ENCODE results near the gene TAF1. TPM values are rescaled to one million over a fixed set of nuclear protein-coding genes. Genes with fewer than 3 reads are reported as not detected.

Gene TAF1
- total and polyA plus RNA-seq, 2 of the 8 experiments (the other 6 are each of a cell fraction or from before 2014, with no cell fraction given), result 6.3 to 30.2 TPM

GRCh38 chrX:71378732-71379131 lies 12.6 kb downstream of the TAF1 start:
- no peak for FAIRE-seq
- no peak overlapping the region for H3K14ac ChIP-seq (ENCODE audit: insufficient read length)
- no peak overlapping the region for H4K91ac ChIP-seq (replicated peaks; ENCODE audit: insufficient read length, low read length)
- ChIA-PET CTCF (ENCODE audit: partially characterized antibody) (no interaction called here), POLR2A (ENCODE audit: partially characterized antibody) (interaction anchor here (0.6 to 1.4 kb wide), 2 partner anchors 13 to 30 kb away, joined by 3 to 5 read pairs; partner anchors contain the start of gene TAF1)
- no peak overlapping the region for H3K9ac ChIP-seq (replicated peaks in 1 of 4; ENCODE audit: extremely low read depth in 1 of 4, low read depth in 3 of 4, low read length in 3 of 4)
- H3K79me1 ChIP-seq (ENCODE audit: low read depth, low read length), result no peaks in the 10 kb centered on the region
- no peak overlapping the region for H4K5ac ChIP-seq (ENCODE audit: insufficient read length, low read depth, low read length)
- H3K18ac ChIP-seq (ENCODE audit: extremely low read depth, low read length), result no peak overlapping the region
- H3K79me2 ChIP-seq (ENCODE audit: control insufficient read depth in 1 of 2, insufficient read depth in 2 of 2, low read length in 2 of 2), result no peaks in the 10 kb centered on the region
- H3K4ac ChIP-seq (replicated peaks; ENCODE audit: insufficient read length, low read depth, low read length), result no peak overlapping the region
- 100% methylated on average over 2 of the region's 3 CpGs; no CpG with 5 or more reads in 1 of the 2 experiments for WGBS, 2 experiments (ENCODE audit: extremely low coverage in 1 of 2, insufficient coverage in 1 of 2, insufficient read length in 1 of 2, insufficient replicate concordance in 2 of 2, low coverage in 1 of 2, low lambda C conversion rate in 2 of 2, missing lambda C conversion rate in 1 of 2)
- no peak overlapping the region for H2AFZ ChIP-seq (ENCODE audit: low read length)
- no peak overlapping the region for H2BK15ac ChIP-seq (ENCODE audit: low read length)
- no peaks in the 10 kb centered on the region for H3K9me3 ChIP-seq (ENCODE audit: insufficient read depth in 2 of 2, low read depth in 1 of 2, low read length in 1 of 2)
- H3K4me2 ChIP-seq (ENCODE audit: insufficient read depth in 1 of 2, low read depth in 2 of 2, low read length in 2 of 2), result no peak overlapping the region
- H3K23me2 ChIP-seq (ENCODE audit: low read depth, low read length), result no peaks in the 10 kb centered on the region
- H2BK12ac ChIP-seq (ENCODE audit: low read depth, low read length), result no peak overlapping the region
- no peak overlapping the region for H2BK120ac ChIP-seq (replicated peaks; ENCODE audit: low read depth, low read length)
- no peak overlapping the region for H3K27ac ChIP-seq (ENCODE audit: low read depth, low read length)
- no peak overlapping the region for H3K56ac ChIP-seq (replicated peaks; ENCODE audit: insufficient read length, low read depth, low read length)
- no peak overlapping the region for H2AK5ac ChIP-seq (ENCODE audit: low read depth, low read length)
- H2BK5ac ChIP-seq (ENCODE audit: low read depth, low read length), result no peak overlapping the region
- no peak overlapping the region for H4K8ac ChIP-seq (ENCODE audit: extremely low read depth, insufficient read depth, low read length)
- no peaks in the 10 kb centered on the region for H3K27me3 ChIP-seq (replicated peaks in 1 of 4; ENCODE audit: control insufficient read depth in 3 of 4, extremely low read depth in 1 of 4, insufficient read depth in 3 of 4, low read length in 3 of 4)
- peaks cover 6 to 56% (median 35%) of the 10 kb centered on the region in 4 experiments; a peak in 6 of 8 replicates for H3K36me3 ChIP-seq (ENCODE audit: control insufficient read depth in 2 of 4, insufficient read depth in 4 of 4, low read length in 3 of 4)
- H4K20me1 ChIP-seq (replicated peaks in 1 of 2; ENCODE audit: control insufficient read depth in 1 of 2, insufficient read depth in 2 of 2, low read length in 2 of 2), result no peaks in the 10 kb centered on the region
- no peaks in the 10 kb centered on the region for H3K4me1 ChIP-seq (replicated peaks in 1 of 4; ENCODE audit: control insufficient read depth in 3 of 4, insufficient read depth in 4 of 4, low read length in 3 of 4)
- no peak overlapping the region for H3K23ac ChIP-seq (ENCODE audit: insufficient read length)
- H3K4me3 ChIP-seq (ENCODE audit: extremely low read depth in 1 of 4, insufficient read depth in 2 of 4, low read depth in 3 of 4, low read length in 4 of 4), result no peak overlapping the region
- no peak for DNase-seq (ENCODE audit: low read depth in 1 of 2, low spot score in 2 of 2)
- H2BK20ac ChIP-seq (ENCODE audit: low read length), result no peak overlapping the region
- TF ChIP-seq BACH1 (IDR thresholded peaks at IDR 0.05; ENCODE audit: low read length) (no peak), ASH2L (IDR thresholded peaks at IDR 0.05; ENCODE audit: low read length) (no peak), RAD21 (IDR thresholded peaks at IDR 0.05 in 1 of 2, conservative IDR thresholded peaks at IDR 0.05 in 1 of 2; ENCODE audit: low read depth in 2 of 2, low read length in 2 of 2) (no peak), POU5F1 (IDR thresholded peaks at IDR 0.05; ENCODE audit: low read depth, low read length) (no peak), SP1 (IDR thresholded peaks at IDR 0.05; ENCODE audit: low read depth, low read length) (no peak), SIN3A (conservative IDR thresholded peaks at IDR 0.05 in 1 of 2, IDR thresholded peaks at IDR 0.05 in 1 of 2; ENCODE audit: low read depth in 1 of 2, low read length in 2 of 2) (no peak), TAF1 (IDR thresholded peaks at IDR 0.05; ENCODE audit: low read depth, low read length) (no peak), USF2 (IDR thresholded peaks at IDR 0.05; ENCODE audit: low read length) (no peak)

Measured in H1 (cell line).